Mucosa of descending colon (tissue), 3 donors: ENCODE data around the gene GRPEL1. TPM values are rescaled to one million over a fixed set of nuclear protein-coding genes. Genes with fewer than 3 reads are reported as not detected.

Experiments
- ATAC-seq: fragments of 200-7000 bp; cut with Tn5 transposase; one replicate; pipeline ENCODE4 v1.9.1; 2020; ENCODE audit warnings: mild to moderate bottlenecking, moderate library complexity
- DNase-seq, 3 donors: peaks; one replicate each; pipeline ENCODE4 v3.0.0-alpha.2; 2020
- H3K36me3 ChIP-seq: fragments of 200-600 bp; one replicate; pipeline ENCODE4 v1.8.0; 2021; ENCODE audit warnings: low read depth, mild to moderate bottlenecking
- H3K4me1 ChIP-seq: fragments of 200-600 bp; one replicate; pipeline ENCODE4 v1.8.0; 2021; ENCODE audit warnings: low read depth, mild to moderate bottlenecking
- H3K4me3 ChIP-seq: fragments of 200-600 bp; one replicate; pipeline ENCODE4 v1.8.0; 2021; ENCODE audit warnings: mild to moderate bottlenecking
- H3K9me3 ChIP-seq: fragments of 200-600 bp; one replicate; pipeline ENCODE4 v1.8.0; 2021; ENCODE audit warnings: mild to moderate bottlenecking
- intact Hi-C, 2 donors: fragments of 100-400 bp; cut with DNase I in 1 of 2; cut with micrococcal nuclease in 1 of 2; formaldehyde crosslinking; loops; one replicate each; pipeline versions ENCODE4 v1.11.0 to v1.11.1; 2022; cut with DNase I, micrococcal nuclease
- total RNA-seq, 3 donors: library from RNA; stranded (reverse); fragmentation: NEBNext Ultra II Directional in 2 of 3; extraction: Animal tissue kit (Norgen Biotek cat#: 25700) in 2 of 3; gene quantifications; one replicate each; pipeline versions ENCODE4 v1.2.1 to v1.2.4, GENCODE V29; 2021 to 2023
- TF ChIP-seq, protein P1 (sequence below): fragments of 200-600 bp; IDR thresholded peaks from one replicate; pipeline ENCODE4 v1.8.0; 2022; ENCODE audit warnings: antibody characterized with exemption, mild to moderate bottlenecking
- donor health status: DM: no; HTN: no; CAD: no; lungs with moderate emphysema.
- donor health status: DM: no; HTN: no; CAD: no.
- donor health status: DM: no; HTN: yes; CAD: no.

Gene GRPEL1
- total RNA-seq, 3 donors from 2014 or later: 27.5 to 31.5 (median 28.4) TPM

DNA sequence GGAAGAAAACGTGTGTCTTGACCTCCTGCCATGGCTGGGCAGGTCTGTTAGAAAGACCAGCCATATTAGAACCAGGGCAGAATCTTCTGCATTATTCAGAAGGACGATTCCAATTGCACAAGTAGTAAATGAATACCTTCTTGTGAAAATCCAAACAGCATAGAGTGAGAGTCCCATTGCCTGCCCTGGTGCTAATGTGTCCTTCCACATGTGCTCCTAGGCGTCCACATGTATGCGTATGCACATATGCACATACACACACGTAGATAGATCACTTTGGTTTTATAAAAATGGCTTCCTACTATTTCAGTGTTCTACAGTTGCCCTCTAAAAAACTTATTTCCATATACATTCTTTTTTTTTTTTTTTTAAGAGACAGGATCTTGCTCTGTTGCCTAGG, 10.2 kb upstream of the GRPEL1 start:
- intact Hi-C loops: loop anchor here in 1 of 2 donors (10.0 kb wide), 1 partner anchor 103 kb away; no protein-coding TSS in a partner anchor
- TF ChIP-seq, protein P1, sequence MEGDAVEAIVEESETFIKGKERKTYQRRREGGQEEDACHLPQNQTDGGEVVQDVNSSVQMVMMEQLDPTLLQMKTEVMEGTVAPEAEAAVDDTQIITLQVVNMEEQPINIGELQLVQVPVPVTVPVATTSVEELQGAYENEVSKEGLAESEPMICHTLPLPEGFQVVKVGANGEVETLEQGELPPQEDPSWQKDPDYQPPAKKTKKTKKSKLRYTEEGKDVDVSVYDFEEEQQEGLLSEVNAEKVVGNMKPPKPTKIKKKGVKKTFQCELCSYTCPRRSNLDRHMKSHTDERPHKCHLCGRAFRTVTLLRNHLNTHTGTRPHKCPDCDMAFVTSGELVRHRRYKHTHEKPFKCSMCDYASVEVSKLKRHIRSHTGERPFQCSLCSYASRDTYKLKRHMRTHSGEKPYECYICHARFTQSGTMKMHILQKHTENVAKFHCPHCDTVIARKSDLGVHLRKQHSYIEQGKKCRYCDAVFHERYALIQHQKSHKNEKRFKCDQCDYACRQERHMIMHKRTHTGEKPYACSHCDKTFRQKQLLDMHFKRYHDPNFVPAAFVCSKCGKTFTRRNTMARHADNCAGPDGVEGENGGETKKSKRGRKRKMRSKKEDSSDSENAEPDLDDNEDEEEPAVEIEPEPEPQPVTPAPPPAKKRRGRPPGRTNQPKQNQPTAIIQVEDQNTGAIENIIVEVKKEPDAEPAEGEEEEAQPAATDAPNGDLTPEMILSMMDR: no peak
- no peaks in the 10 kb centered on the region for H3K9me3 ChIP-seq
- no peak overlapping the region for H3K4me3 ChIP-seq
- ATAC-seq: no peak
- no peaks in the 10 kb centered on the region for H3K36me3 ChIP-seq
- no peak for DNase-seq
- no peaks in the 10 kb centered on the region for H3K4me1 ChIP-seq

DNA sequence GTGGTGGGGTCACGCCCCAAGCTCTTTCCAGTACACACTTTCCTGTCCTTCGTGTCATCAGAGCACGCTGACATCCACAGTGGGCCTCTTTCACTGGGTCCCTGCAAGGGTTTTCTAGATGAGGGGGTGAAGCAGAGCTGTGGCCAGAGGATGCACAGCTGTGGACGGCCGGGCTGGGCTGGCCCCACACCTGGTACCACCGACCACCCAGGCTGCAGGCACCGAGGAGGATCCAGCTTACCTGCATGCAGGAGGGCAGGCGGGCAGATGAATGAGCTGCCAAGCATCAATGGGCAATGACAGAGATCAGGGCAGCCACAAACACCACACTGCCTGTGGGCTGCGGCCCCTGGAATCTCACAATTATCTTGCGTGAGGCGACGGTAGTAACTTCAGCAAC, 9.5 kb upstream of the GRPEL1 start:
- intact Hi-C loops: loop anchor here in 1 of 2 donors (10.0 kb wide), 1 partner anchor 103 kb away; no protein-coding TSS in a partner anchor
- H3K36me3 ChIP-seq: no peaks in the 10 kb centered on the region
- no peak for ATAC-seq
- H3K4me1 ChIP-seq: no peaks in the 10 kb centered on the region
- H3K9me3 ChIP-seq: no peaks in the 10 kb centered on the region
- no peak for DNase-seq
- TF ChIP-seq, protein P1: no peak
- H3K4me3 ChIP-seq: no peak overlapping the region

DNA sequence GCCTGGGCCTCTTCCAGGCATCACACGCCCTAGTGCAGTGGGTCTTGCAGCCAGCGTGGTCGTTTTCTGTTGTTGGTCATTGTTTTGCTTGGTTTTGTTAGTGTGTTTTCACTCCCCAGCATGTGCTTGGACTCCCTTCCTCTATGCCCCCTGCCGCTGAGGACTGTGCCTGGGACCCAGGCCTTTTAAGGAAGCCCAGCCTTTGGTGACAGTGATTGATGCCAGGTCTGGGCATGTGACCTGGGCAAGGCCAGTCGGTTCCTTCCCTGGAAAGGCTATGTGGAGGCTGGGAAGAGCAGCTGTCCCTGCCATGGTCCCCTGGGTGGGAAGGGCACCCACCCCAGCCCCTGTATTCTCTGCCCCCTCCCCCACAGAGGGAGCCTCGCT, 8.8 kb upstream of the GRPEL1 start:
- ATAC-seq: no peak
- Histone ChIP-seq H3K36me3 (no peaks in the 10 kb centered on the region), H3K4me1 (no peaks in the 10 kb centered on the region), H3K9me3 (no peaks in the 10 kb centered on the region), H3K4me3 (no peak overlapping the region)
- DNase-seq: no peak
- intact Hi-C loops: loop anchor here in 1 of 2 donors (10.0 kb wide), 1 partner anchor 102 kb away; no protein-coding TSS in a partner anchor
- TF ChIP-seq, protein P1: no peak

DNA sequence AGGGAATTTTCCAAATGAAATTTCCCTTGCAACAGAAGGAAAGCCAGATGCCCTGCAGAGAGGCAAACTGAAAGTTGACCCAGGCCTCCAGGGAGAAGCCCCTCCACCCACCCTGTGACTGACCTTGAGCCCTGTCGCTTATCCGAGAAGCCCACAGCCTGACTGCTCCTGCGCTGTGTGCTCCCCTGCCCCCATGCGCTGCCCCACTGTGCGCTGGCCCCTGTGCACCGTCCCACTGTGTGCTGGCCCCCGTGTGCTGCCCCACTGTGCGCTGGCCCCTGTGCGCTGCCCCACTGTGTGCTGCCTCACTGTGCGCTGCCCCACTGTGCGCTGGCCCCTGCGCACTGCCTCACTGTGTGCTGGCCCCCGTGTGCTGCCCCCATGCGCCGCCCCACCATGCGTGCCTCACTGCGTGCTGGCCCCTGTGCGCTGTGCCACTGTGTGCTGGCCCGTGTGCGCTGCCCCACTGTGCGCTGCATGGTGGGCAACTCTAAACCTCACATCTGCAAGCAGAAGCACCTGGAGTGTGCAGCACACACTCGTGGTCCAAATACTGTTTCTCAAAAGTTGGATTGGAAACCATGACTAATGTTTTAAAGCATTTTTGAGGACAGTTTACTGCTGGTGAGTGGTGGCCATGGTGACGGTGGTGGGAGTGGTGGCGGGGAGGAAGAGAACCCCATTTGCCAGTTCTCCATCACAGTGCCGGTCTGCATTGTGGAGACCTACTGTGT, 8.3 kb upstream of the GRPEL1 start:
- H3K36me3 ChIP-seq: no peaks in the 10 kb centered on the region
- no peak overlapping the region for H3K4me3 ChIP-seq
- H3K9me3 ChIP-seq: no peaks in the 10 kb centered on the region
- ATAC-seq: no peak
- TF ChIP-seq, protein P1: no peak
- H3K4me1 ChIP-seq: no peaks in the 10 kb centered on the region
- intact Hi-C loops: loop anchor here in 1 of 2 donors (10.0 kb wide), 1 partner anchor 101 kb away; no protein-coding TSS in a partner anchor
- no peak for DNase-seq

DNA sequence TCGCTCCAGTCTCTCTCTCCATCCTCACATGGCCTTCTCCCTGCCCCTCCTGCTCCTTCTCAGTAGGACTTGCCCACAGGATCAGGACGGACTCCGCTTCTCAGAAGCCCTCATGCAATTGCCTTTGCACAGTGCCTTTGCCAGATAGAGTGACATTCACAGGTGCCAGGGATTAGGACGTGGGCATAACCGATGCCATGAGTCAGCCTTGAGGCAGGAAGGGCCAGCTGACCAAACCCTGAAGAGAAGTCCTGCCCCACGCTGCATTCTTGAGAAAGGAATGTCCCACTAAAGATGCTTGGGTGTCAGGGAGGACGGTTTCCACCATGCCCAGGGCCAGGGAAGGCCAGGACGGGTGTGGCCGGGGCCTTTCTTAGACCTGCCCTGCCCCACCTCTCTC, 6.6 kb upstream of the GRPEL1 start:
- Histone ChIP-seq H3K9me3 (no peaks in the 10 kb centered on the region), H3K4me3 (no peak overlapping the region), H3K36me3 (no peaks in the 10 kb centered on the region), H3K4me1 (peaks cover 5% of the 10 kb centered on the region)
- no peak for ATAC-seq
- no peak for DNase-seq
- intact Hi-C loops: loop anchor here (5.0 to 10.0 kb wide), 2 partner anchors 100 to 352 kb away; no protein-coding TSS in a partner anchor
- TF ChIP-seq, protein P1: no peak
